Esophagus muscularis mucosa (tissue), 4 donors: ENCODE data around the gene ADAD2. TPM values are rescaled to one million over a fixed set of nuclear protein-coding genes. Genes with fewer than 3 reads are reported as not detected.
"Not testable (repeated sequence)": the region's sequence is repeated elsewhere in the genome, so short reads cannot be mapped to it uniquely, and the experiment has no call there.

ENCODE experiments used
- DNase-seq: peaks from one replicate; pipeline ENCODE4 v3.0.0-alpha.2; 2017; ENCODE audit errors: extremely low spot score
- H3K27ac ChIP-seq, 4 donors: fragments of 200-600 bp; sonication (generic); replicated peaks in 1 of 4; 1 replicate in 3 of 4; 2 replicates in 1 of 4; pipeline ENCODE4 v1.5.1; 2016 to 2019; ENCODE audit warnings: mild to moderate bottlenecking in 1 of 4
- H3K27me3 ChIP-seq, 4 donors: fragments of 200-600 bp; sonication (generic); one replicate each; pipeline versions ENCODE4 v1.5.1 to v1.6.0; 2016 to 2019
- H3K36me3 ChIP-seq, 4 donors: fragments of 200-600 bp; sonication (generic); one replicate each; pipeline ENCODE4 v1.5.1; 2016 to 2019
- H3K4me1 ChIP-seq, 4 donors: fragments of 200-600 bp; sonication (generic); one replicate each; pipeline ENCODE4 v1.5.1; 2016 to 2019
- H3K4me3 ChIP-seq, 4 donors: fragments of 200-600 bp; sonication (generic); 1 replicate in 2 of 4; 2 replicates in 2 of 4; pipeline ENCODE4 v1.5.1; 2016 to 2019; ENCODE audit warnings: mild to moderate bottlenecking in 4 of 4, moderate library complexity in 1 of 4
- H3K9me3 ChIP-seq, 4 donors: fragments of 200-600 bp; sonication (generic); 1 replicate in 3 of 4; 2 replicates in 1 of 4; pipeline ENCODE4 v1.5.1; 2016 to 2019
- EP300 ChIP-seq: sonication (generic); formaldehyde crosslinking; IDR thresholded peaks from one replicate; pipeline ENCODE4 v1.6.1; 2017; ENCODE audit warnings: antibody characterized with exemption
- POLR2A ChIP-seq: fragments of 450-650 bp; IDR thresholded peaks from one replicate; pipeline ENCODE4 v1.6.1; 2017; ENCODE audit warnings: antibody characterized with exemption, moderate library complexity, mild to moderate bottlenecking, low read depth
- POLR2AphosphoS5 ChIP-seq, 2 donors: sonication (generic); formaldehyde crosslinking; IDR thresholded peaks; one replicate each; pipeline ENCODE4 v1.6.1; 2017; ENCODE audit warnings: antibody characterized with exemption in 2 of 2
- WGBS: methylation state at CpG from one replicate; pipeline ENCODE4 v1.1.5; 2018; 5-methylcytosine and 5-hydroxymethylcytosine counted together
- intact Hi-C: fragments of 100-400 bp; cut with DNase I; formaldehyde crosslinking; loops from one replicate; pipeline ENCODE4 v1.15.1; 2023
- total RNA-seq, 4 donors: library from RNA; depleted of rRNA; stranded (reverse); fragments of >200 nt; gene quantifications; one replicate each; pipeline versions ENCODE4 v1.1.0 to v1.2.1, GENCODE V29; 2016
- TF ChIP-seq, protein P1 (sequence below), 3 experiments: fragments of 200-600 bp in 2 of 3; fragments of 450-650 bp in 1 of 3; sonication (generic) in 2 of 3; IDR thresholded peaks; one replicate each; pipeline ENCODE4 v1.5.1; 2017 to 2019; ENCODE audit warnings: antibody characterized with exemption in 3 of 3, mild to moderate bottlenecking in 2 of 3, moderate library complexity in 1 of 3

The ADAD2 gene
- total RNA-seq, 4 donors from 2014 or later: 0.42 to 0.83 (median 0.80) TPM; not detected in 1

GRCh38 chr16:84197466-84198128 is 6.6 kb downstream of the ADAD2 start:
- Histone ChIP-seq H3K4me3 (no peak overlapping the region), H3K9me3 (no peaks in the 10 kb centered on the region), H3K4me1 (peaks cover 0 to 6% (median 0%) of the 10 kb centered on the region in 4 donors), H3K27me3 (peaks cover 0 to 31% (median 0%) of the 10 kb centered on the region in 4 donors), H3K36me3 (no peaks in the 10 kb centered on the region), H3K27ac (no peak overlapping the region)
- DNase-seq: no peak
- intact Hi-C loops: no loop called here
- 94% methylated on average over 5 of the region's 14 CpGs for WGBS
- no peak for TF ChIP-seq POLR2AphosphoS5 (IDR thresholded peaks at IDR 0.05)
- TF ChIP-seq EP300: no peak
- TF ChIP-seq POLR2A: no peak
- TF ChIP-seq, protein P1, sequence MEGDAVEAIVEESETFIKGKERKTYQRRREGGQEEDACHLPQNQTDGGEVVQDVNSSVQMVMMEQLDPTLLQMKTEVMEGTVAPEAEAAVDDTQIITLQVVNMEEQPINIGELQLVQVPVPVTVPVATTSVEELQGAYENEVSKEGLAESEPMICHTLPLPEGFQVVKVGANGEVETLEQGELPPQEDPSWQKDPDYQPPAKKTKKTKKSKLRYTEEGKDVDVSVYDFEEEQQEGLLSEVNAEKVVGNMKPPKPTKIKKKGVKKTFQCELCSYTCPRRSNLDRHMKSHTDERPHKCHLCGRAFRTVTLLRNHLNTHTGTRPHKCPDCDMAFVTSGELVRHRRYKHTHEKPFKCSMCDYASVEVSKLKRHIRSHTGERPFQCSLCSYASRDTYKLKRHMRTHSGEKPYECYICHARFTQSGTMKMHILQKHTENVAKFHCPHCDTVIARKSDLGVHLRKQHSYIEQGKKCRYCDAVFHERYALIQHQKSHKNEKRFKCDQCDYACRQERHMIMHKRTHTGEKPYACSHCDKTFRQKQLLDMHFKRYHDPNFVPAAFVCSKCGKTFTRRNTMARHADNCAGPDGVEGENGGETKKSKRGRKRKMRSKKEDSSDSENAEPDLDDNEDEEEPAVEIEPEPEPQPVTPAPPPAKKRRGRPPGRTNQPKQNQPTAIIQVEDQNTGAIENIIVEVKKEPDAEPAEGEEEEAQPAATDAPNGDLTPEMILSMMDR (IDR thresholded peaks at IDR 0.05): no peak

GRCh38 chr16:84198401-84198800 is 7.4 kb downstream of the ADAD2 start:
- TF ChIP-seq EP300 (no peak), POLR2A (no peak), POLR2AphosphoS5 (IDR thresholded peaks at IDR 0.05) (no peak)
- TF ChIP-seq, protein P1 (IDR thresholded peaks at IDR 0.05): no peak
- Histone ChIP-seq H3K36me3 (no peaks in the 10 kb centered on the region), H3K27ac (no peak overlapping the region), H3K9me3 (no peaks in the 10 kb centered on the region), H3K27me3 (peaks cover 0 to 31% (median 0%) of the 10 kb centered on the region in 4 donors), H3K4me1 (peaks cover 0 to 6% (median 0%) of the 10 kb centered on the region in 4 donors), H3K4me3 (no peak overlapping the region)
- WGBS: 60% methylated on average over 10 of the region's 10 CpGs
- no peak for DNase-seq
- intact Hi-C loops: no loop called here

GRCh38 chr16:84199097-84199496 is 8.1 kb downstream of the ADAD2 start:
- Histone ChIP-seq H3K9me3 (no peaks in the 10 kb centered on the region), H3K4me3 (no peak overlapping the region), H3K36me3 (no peaks in the 10 kb centered on the region), H3K27ac (peak overlapping the region in 1 of 4 donors; percentile 19), H3K4me1 (peaks cover 0 to 6% (median 0%) of the 10 kb centered on the region in 4 donors), H3K27me3 (peaks cover 0 to 31% (median 0%) of the 10 kb centered on the region in 4 donors)
- TF ChIP-seq POLR2A (no peak), POLR2AphosphoS5 (IDR thresholded peaks at IDR 0.05) (no peak), EP300 (no peak)
- TF ChIP-seq, protein P1 (IDR thresholded peaks at IDR 0.05): no peak
- DNase-seq: no peak
- intact Hi-C loops: no loop called here
- WGBS: 64% methylated on average over 13 of the region's 13 CpGs

DNA sequence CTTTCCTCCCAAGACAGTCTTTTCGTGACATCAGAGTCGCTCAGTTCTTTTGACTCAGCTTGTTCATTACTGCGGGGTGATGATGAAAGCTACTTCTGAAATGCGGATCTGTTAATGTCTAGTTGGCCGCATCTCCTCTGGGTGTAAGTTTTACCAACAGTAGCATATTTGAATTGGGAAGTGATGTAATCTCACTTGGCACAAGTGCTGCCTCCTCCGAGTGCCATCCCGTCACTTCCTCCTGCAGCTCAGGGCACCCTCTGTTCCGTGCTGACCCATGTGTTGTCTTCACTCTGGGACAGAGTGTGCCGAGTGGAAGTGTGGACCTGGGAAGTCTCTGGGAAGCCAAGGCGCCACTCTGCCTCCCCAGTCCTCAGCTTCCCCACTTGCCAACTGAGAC is 8.9 kb downstream of the ADAD2 start:
- intact Hi-C loops: no loop called here
- TF ChIP-seq EP300 (peak; percentile 72), POLR2AphosphoS5 (IDR thresholded peaks at IDR 0.05) (peak in 1 of 2 donors; percentile 67), POLR2A (no peak)
- no peak for DNase-seq
- Histone ChIP-seq H3K9me3 (no peaks in the 10 kb centered on the region), H3K27ac (peak overlapping the region in 3 of 4 donors; percentile 39 to 43 (median 41)), H3K4me3 (no peak overlapping the region), H3K27me3 (peaks cover 0 to 34% (median 0%) of the 10 kb centered on the region in 4 donors), H3K36me3 (no peaks in the 10 kb centered on the region), H3K4me1 (peaks cover 0 to 6% (median 0%) of the 10 kb centered on the region in 4 donors)
- WGBS: 76% methylated on average over 8 of the region's 10 CpGs

DNA sequence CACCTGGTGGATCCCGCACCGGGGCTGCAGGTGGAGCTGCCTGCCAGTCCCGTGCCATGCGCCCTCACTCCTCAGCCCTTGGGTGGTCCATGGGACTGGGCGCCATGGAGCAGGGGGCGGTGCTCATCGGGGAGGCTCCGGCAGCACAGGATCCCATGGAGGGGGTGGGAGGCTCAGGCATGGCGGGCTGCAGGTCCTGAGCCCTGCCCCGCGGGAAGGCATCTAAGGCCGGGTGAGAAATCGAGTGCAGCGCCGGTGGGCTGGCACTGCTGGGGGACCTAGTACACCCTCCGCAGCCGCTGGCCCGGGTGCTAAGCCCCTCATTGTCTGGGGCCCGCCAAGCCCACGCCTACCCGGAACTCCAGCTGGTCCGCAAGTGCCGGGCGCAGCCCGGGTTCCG is 13.6 kb downstream of the ADAD2 start:
- H3K27ac ChIP-seq, intact Hi-C loops, H3K36me3 ChIP-seq, H3K27me3 ChIP-seq, H3K4me1 ChIP-seq, H3K9me3 ChIP-seq, DNase-seq, H3K4me3 ChIP-seq: not testable (repeated sequence)
- no CpG with 5 or more reads among the region's 26 CpGs for WGBS

GRCh38 chr16:84205123-84205522 is 14.2 kb downstream of the ADAD2 start:
- DNase-seq, H3K27me3 ChIP-seq, H3K27ac ChIP-seq, H3K4me3 ChIP-seq, intact Hi-C loops, H3K36me3 ChIP-seq, H3K4me1 ChIP-seq, H3K9me3 ChIP-seq: not testable (repeated sequence)
- 85% methylated on average over 6 of the region's 6 CpGs for WGBS
